Activated CD4-positive, alpha-beta T cell treated with anti-CD3 and anti-CD28 coated beads, Interleukin-2, amount 50 U/mL, for 24 hours (primary cell): ENCODE data around the gene CHN2.

Experiments
- DNase-seq, 2 donors: peaks; one replicate each; pipeline ENCODE4 v3.0.0-alpha.2; 2020; ENCODE audit warnings: low read depth in 1 of 2, low spot score in 1 of 2

The CHN2 gene

GRCh38 chr7:29386196-29386765 is 191.7 kb downstream of the CHN2 start:
- no peak for DNase-seq

GRCh38 chr7:29391262-29391661 is 196.7 kb downstream of the CHN2 start:
- no peak for DNase-seq

GRCh38 chr7:29394321-29394720 is 199.7 kb downstream of the CHN2 start:
- no peak for DNase-seq

GRCh38 chr7:29396563-29396962 is 202.0 kb downstream of the CHN2 start:
- DNase-seq, result no peak

- no peak for DNase-seq
These were observed 202.8 kb downstream of the CHN2 start for GRCh38 chr7:29397398-29397797.

GRCh38 chr7:29398011-29398410 is 203.4 kb downstream of the CHN2 start:
- no peak for DNase-seq

- DNase-seq, result no peak
These were observed 205.9 kb downstream of the CHN2 start for GRCh38 chr7:29400437-29400836.

- no peak for DNase-seq
These were observed 207.2 kb downstream of the CHN2 start for GRCh38 chr7:29401769-29402168.

- DNase-seq, result no peak
These were observed 211.3 kb downstream of the CHN2 start for GRCh38 chr7:29405891-29406290.

- no peak for DNase-seq
These were observed 211.8 kb downstream of the CHN2 start for GRCh38 chr7:29406366-29406765.

GRCh38 chr7:29408841-29409243 is 214.3 kb downstream of the CHN2 start:
- DNase-seq, result peak in 1 of 2 donors; percentile 67

- DNase-seq, result no peak
These were observed 216.4 kb downstream of the CHN2 start for GRCh38 chr7:29410996-29411395.

- DNase-seq, result no peak
These were observed 218.3 kb downstream of the CHN2 start for GRCh38 chr7:29412912-29413311.

GRCh38 chr7:29413626-29414136 is 219.1 kb downstream of the CHN2 start:
- no peak for DNase-seq

- no peak for DNase-seq
These were observed 219.6 kb downstream of the CHN2 start for GRCh38 chr7:29414216-29414615.

GRCh38 chr7:29415215-29415614 is 220.6 kb downstream of the CHN2 start:
- no peak for DNase-seq

- no peak for DNase-seq
These were observed 221.8 kb downstream of the CHN2 start for GRCh38 chr7:29416276-29416937.

GRCh38 chr7:29416938-29417305 is 222.3 kb downstream of the CHN2 start:
- DNase-seq, result no peak

GRCh38 chr7:29418056-29418455 is 223.5 kb downstream of the CHN2 start:
- no peak for DNase-seq

GRCh38 chr7:29418651-29419050 is 224.1 kb downstream of the CHN2 start:
- no peak for DNase-seq

GRCh38 chr7:29420011-29420410 is 225.4 kb downstream of the CHN2 start:
- no peak for DNase-seq

GRCh38 chr7:29421010-29421956 is 226.7 kb downstream of the CHN2 start:
- no peak for DNase-seq
